GM18498 (cell line): ENCODE results near the gene NEU2.

Experiments used
- ATAC-seq: cut with Tn5 transposase; IDR thresholded peaks from one replicate; pipeline ENCODE4 v1.9.1; 2021; ENCODE audit warnings: mild to moderate bottlenecking, moderate library complexity; ENCODE audit not compliant: unreplicated experiment

Gene NEU2

GRCh38 chr2:233032551-233033320, at the start of gene NEU2:
NEU2 (plus strand) TSS chr2:233032672; CDS start chr2:233032672, 0 bp downstream.
- no peak for ATAC-seq

- no peak for ATAC-seq
Observed at GRCh38 chr2:232982926-232983668, 49.4 kb upstream of the NEU2 start.

GRCh38 chr2:232983669-232984140, 48.8 kb upstream of the NEU2 start:
- ATAC-seq = no peak

GRCh38 chr2:232984451-232985207, 47.8 kb upstream of the NEU2 start:
- ATAC-seq = no peak

- ATAC-seq = no peak
Observed at GRCh38 chr2:232986155-232986554, 46.3 kb upstream of the NEU2 start.

GRCh38 chr2:232993231-232993821, 39.1 kb upstream of the NEU2 start:
- no peak for ATAC-seq

- ATAC-seq = no peak
Observed at GRCh38 chr2:232994446-232994845, 38.0 kb upstream of the NEU2 start.

- ATAC-seq = no peak
Observed at GRCh38 chr2:232997749-232998665, 34.5 kb upstream of the NEU2 start.

GRCh38 chr2:232998666-232998985, 33.8 kb upstream of the NEU2 start:
- no peak for ATAC-seq

GRCh38 chr2:232999354-232999753, 33.1 kb upstream of the NEU2 start:
- no peak for ATAC-seq

GRCh38 chr2:233000886-233001750, 31.4 kb upstream of the NEU2 start:
- ATAC-seq = no peak

- ATAC-seq = no peak
Observed at GRCh38 chr2:233002829-233003657, 29.4 kb upstream of the NEU2 start.

GRCh38 chr2:233003658-233004555, 28.6 kb upstream of the NEU2 start:
- ATAC-seq = no peak

- no peak for ATAC-seq
Observed at GRCh38 chr2:233005096-233005495, 27.4 kb upstream of the NEU2 start.

- no peak for ATAC-seq
Observed at GRCh38 chr2:233006648-233007047, 25.8 kb upstream of the NEU2 start.

GRCh38 chr2:233007270-233007669, 25.2 kb upstream of the NEU2 start:
- no peak for ATAC-seq

GRCh38 chr2:233007739-233008138, 24.7 kb upstream of the NEU2 start:
- no peak for ATAC-seq
